ENCODE results near the gene GCNT2. TPM values are rescaled to one million over a fixed set of nuclear protein-coding genes. Genes with fewer than 3 reads are reported as not detected.
A peak's percentile ranks its signal among the peaks of the same experiment; 100 is the strongest.

GCNT2 gene
- total and polyA plus RNA-seq, 2 donors (not counting 1 experiment from before 2014, with no cell fraction given): 1.3 to 2.1 TPM

- peaks cover 2% of the 10 kb centered on the region for H3K4me1 ChIP-seq (ENCODE audit: control insufficient read depth, extremely low read depth, insufficient read depth, low read length)
- no peak for DNase-seq (ENCODE audit: low read depth in 2 of 2)
- no peak overlapping the region for H2AFZ ChIP-seq (ENCODE audit: low read length)
- TF ChIP-seq CTCF (conservative IDR thresholded peaks at IDR 0.05 in 1 of 2, IDR thresholded peaks at IDR 0.05 in 1 of 2; ENCODE audit: low read depth in 1 of 2, low read length in 2 of 2) (no peak), EZH2 (IDR thresholded peaks at IDR 0.05; ENCODE audit: low read length, missing control alignments) (no peak)
- no peak overlapping the region for H3K27ac ChIP-seq (ENCODE audit: insufficient read depth, low read length)
- no peaks in the 10 kb centered on the region for H3K36me3 ChIP-seq (ENCODE audit: control insufficient read depth, insufficient read depth, low read length)
- no peak overlapping the region for H3K9ac ChIP-seq (ENCODE audit: insufficient read depth, low read length)
- no peak overlapping the region for H3K4me2 ChIP-seq (ENCODE audit: extremely low read depth, insufficient read depth, low read length)
- no peak overlapping the region for H3K4me3 ChIP-seq (replicated peaks in 1 of 4; ENCODE audit: control extremely low read depth in 1 of 4, insufficient read depth in 1 of 4, low read depth in 3 of 4, low read length in 4 of 4)
- H4K20me1 ChIP-seq (ENCODE audit: control insufficient read depth, extremely low read depth, insufficient read depth, low read length): no peaks in the 10 kb centered on the region
- no peaks in the 10 kb centered on the region for H3K9me3 ChIP-seq (ENCODE audit: control insufficient read depth, insufficient read depth, low read depth, low read length)
- H3K27me3 ChIP-seq (ENCODE audit: control insufficient read depth, insufficient read depth, low read length): no peaks in the 10 kb centered on the region
- no peaks in the 10 kb centered on the region for H3K79me2 ChIP-seq (ENCODE audit: control insufficient read depth, insufficient read depth, low read length)
These were observed 31.2 kb downstream of the GCNT2 start for GRCh38 chr6:10552270-10552810.

GRCh38 chr6:10553871-10554270 lies 32.7 kb downstream of the GCNT2 start:
- H3K4me2 ChIP-seq (ENCODE audit: extremely low read depth, insufficient read depth, low read length): no peak overlapping the region
- no peaks in the 10 kb centered on the region for H3K9me3 ChIP-seq (ENCODE audit: control insufficient read depth, insufficient read depth, low read depth, low read length)
- no peak overlapping the region for H3K4me3 ChIP-seq (replicated peaks in 1 of 4; ENCODE audit: control extremely low read depth in 1 of 4, insufficient read depth in 1 of 4, low read depth in 3 of 4, low read length in 4 of 4)
- no peaks in the 10 kb centered on the region for H3K36me3 ChIP-seq (ENCODE audit: control insufficient read depth, insufficient read depth, low read length)
- TF ChIP-seq CTCF (conservative IDR thresholded peaks at IDR 0.05 in 1 of 2, IDR thresholded peaks at IDR 0.05 in 1 of 2; ENCODE audit: low read depth in 1 of 2, low read length in 2 of 2) (no peak), EZH2 (IDR thresholded peaks at IDR 0.05; ENCODE audit: low read length, missing control alignments) (no peak)
- no peak overlapping the region for H2AFZ ChIP-seq (ENCODE audit: low read length)
- no peak overlapping the region for H3K9ac ChIP-seq (ENCODE audit: insufficient read depth, low read length)
- peaks cover 2% of the 10 kb centered on the region for H3K4me1 ChIP-seq (ENCODE audit: control insufficient read depth, extremely low read depth, insufficient read depth, low read length)
- H3K27me3 ChIP-seq (ENCODE audit: control insufficient read depth, insufficient read depth, low read length): no peaks in the 10 kb centered on the region
- no peaks in the 10 kb centered on the region for H4K20me1 ChIP-seq (ENCODE audit: control insufficient read depth, extremely low read depth, insufficient read depth, low read length)
- no peaks in the 10 kb centered on the region for H3K79me2 ChIP-seq (ENCODE audit: control insufficient read depth, insufficient read depth, low read length)
- no peak for DNase-seq (ENCODE audit: low read depth in 2 of 2)
- H3K27ac ChIP-seq (ENCODE audit: insufficient read depth, low read length): no peak overlapping the region

GRCh38 chr6:10554826-10555225 lies 33.7 kb downstream of the GCNT2 start:
- Histone ChIP-seq H3K9me3 (ENCODE audit: control insufficient read depth, insufficient read depth, low read depth, low read length) (no peaks in the 10 kb centered on the region), H3K9ac (ENCODE audit: insufficient read depth, low read length) (no peak overlapping the region), H3K36me3 (ENCODE audit: control insufficient read depth, insufficient read depth, low read length) (no peaks in the 10 kb centered on the region), H4K20me1 (ENCODE audit: control insufficient read depth, extremely low read depth, insufficient read depth, low read length) (peaks cover 2% of the 10 kb centered on the region), H3K4me1 (ENCODE audit: control insufficient read depth, extremely low read depth, insufficient read depth, low read length) (peaks cover 2% of the 10 kb centered on the region), H3K27ac (ENCODE audit: insufficient read depth, low read length) (no peak overlapping the region), H2AFZ (ENCODE audit: low read length) (peak overlapping the region; percentile 30), H3K4me2 (ENCODE audit: extremely low read depth, insufficient read depth, low read length) (no peak overlapping the region), H3K79me2 (ENCODE audit: control insufficient read depth, insufficient read depth, low read length) (no peaks in the 10 kb centered on the region), H3K4me3 (replicated peaks in 1 of 4; ENCODE audit: control extremely low read depth in 1 of 4, insufficient read depth in 1 of 4, low read depth in 3 of 4, low read length in 4 of 4) (no peak overlapping the region), H3K27me3 (ENCODE audit: control insufficient read depth, insufficient read depth, low read length) (no peaks in the 10 kb centered on the region)
- no peak for TF ChIP-seq EZH2 (IDR thresholded peaks at IDR 0.05; ENCODE audit: low read length, missing control alignments)
- no peak for DNase-seq (ENCODE audit: low read depth in 2 of 2)

Data from fibroblast of lung (primary cell).